GM18519 (cell line): ENCODE results near the gene SHB.

Experiments
- ATAC-seq: cut with Tn5 transposase; IDR thresholded peaks from one replicate; pipeline ENCODE4 v1.9.1; 2021; ENCODE audit warnings: mild to moderate bottlenecking, moderate library complexity; ENCODE audit not compliant: unreplicated experiment, low FRiP score

Gene SHB

DNA sequence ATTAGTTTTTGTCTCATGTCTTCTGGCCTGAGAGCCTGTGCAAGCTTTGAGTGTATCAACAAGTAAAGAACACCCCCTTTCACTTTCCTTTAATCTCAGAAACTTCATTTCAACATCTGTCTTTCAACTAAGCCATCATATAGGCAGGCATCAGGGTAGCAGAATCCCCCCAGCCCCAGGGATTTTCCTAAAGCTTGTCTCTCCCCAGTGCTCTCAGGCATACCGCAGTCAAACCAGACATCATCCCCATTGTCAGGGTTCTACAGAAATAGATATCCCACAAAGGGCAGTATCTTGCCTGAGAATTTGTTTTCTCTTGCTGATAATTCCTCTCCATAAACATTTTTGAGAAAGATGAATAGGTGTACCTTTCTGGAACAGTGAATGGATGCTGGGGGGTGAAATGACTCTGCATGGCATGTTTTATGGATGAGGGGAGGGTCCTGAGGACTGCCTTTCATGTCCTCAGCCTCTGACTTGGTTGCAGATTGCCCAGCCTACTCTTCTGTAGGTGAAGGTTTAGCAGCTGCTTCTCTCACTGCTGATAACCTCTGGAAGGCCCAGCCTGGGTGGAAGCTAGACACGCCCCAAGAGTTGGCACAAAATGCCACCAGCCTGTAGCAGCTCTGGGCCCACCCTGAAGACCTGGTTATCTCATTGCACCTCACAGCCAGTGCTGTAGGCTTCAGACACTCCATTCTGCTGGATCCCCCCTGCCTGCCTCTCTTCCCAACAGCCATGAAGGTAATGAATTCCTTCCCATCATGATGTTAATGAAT is 20.5 kb upstream of the SHB start:
- no peak for ATAC-seq

DNA sequence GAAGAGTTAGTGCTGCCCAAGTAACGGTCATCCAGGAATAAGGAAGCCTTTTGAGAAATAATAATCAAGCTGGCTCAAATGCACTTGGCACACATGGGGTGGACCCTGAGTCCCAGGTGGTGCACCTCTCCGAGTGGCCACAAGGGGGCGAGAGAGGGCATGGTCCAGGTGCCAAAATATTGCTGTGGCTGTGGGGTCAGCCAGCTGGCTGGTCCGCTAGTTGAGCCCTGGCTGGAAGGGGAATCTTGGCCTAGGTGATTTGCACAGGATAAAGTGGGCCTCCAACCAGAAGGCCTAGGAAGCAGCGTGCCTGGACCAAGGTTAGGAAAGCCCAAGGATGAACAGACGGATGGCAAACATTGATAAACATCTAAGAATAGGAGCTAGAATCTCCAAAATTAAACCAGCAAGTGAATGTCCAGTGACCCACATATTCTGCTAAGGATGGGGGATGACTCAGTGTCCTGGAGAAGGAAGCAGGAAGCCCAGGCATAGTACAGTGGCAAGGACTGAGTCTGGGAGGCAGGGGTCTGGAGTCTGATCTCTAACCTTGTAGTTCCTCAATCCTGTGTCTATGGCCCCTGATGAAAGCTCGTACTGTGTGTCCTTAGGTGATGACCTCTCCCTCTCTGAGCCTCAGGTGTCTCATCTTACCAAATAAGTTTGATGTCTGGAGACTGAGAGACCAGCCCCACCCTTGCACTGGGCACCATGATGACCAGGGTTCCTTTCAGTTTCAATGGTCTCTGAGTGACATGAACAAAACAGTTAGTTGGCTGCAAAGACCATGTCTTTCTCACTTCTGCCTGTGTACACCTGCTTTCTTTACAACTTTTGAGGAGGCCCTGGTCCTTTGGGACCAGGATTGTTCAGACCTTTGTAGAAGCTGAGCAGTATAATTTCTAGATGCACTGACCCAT is 19.2 kb upstream of the SHB start:
- ATAC-seq = no peak

- no peak for ATAC-seq
These were observed 17.5 kb upstream of the SHB start for GRCh38 chr9:38086496-38086895.

- no peak for ATAC-seq
These were observed 16.3 kb upstream of the SHB start for GRCh38 chr9:38085308-38085707.

GRCh38 chr9:38084556-38084880 is 15.5 kb upstream of the SHB start:
- no peak for ATAC-seq

DNA sequence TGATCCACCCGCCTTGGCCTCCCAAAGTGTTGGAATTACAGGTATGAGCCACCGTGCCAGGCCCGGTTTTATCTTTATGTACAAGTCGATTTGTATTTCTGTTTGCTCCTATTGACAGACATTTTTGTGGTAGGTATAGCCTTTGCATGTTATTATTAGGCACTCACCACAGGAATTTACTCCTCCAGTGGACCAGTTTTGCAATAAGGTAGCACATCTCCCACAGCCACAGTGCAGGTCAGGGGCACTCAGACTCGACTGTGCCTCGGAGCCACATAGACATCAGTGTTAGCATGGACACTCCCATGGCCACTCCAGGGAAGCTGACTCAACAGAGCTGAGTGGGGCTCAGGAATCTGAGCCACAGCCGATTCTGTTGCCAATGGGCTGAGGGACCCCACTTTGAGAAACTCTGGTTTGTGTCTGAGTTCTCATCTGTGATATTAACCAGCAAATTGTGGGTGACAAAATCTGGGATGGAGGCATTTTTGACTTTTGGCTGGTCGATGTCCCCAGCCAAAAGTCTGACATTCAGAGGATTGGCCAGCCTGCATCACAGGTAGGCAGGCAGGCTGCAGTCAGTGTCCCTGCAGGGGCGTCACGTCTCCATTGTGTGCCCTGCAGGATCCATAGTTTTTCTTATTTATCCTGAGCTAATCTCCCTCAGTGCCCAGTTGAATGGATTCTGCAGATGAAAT is 15.0 kb upstream of the SHB start:
- no peak for ATAC-seq

DNA sequence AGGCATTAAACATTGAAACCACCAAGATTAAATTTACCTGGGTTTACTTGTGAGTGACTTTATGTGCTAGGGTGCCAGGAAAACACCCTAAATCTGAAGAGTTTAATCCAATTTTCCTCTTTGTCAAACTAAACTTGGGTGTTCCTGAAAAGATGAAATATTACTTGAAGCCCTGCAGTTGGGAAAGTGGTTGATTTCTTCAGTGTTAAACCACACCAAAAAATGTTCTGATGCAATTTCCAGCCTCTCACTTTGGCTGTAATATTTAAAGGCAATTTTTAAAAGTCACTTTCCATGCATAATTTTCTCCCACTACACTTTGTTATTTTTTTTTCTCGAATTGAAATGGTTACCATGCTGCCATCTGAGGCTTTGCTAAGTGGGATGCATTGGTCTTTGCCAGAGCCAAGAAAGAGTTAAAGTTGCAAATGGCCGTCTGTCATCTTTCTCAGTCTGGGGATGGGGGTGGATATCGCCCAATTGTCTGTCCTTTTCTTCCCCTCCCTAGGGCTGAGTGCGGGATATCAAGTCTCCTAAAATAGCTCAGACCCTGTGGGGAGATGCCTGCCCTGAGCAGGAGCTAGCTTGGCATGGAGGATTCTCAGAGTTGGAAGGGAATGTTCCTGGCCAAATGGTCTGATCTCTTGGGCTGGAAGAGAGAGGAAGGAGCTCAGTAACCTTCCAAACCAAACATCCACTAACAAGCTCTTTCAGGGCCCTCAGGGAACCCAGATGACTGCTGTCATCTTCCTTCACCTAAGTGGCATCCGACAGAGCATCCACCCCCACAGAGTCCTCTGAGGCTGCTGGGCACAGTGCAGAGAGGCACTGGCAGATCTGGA is 13.6 kb upstream of the SHB start:
- no peak for ATAC-seq

DNA sequence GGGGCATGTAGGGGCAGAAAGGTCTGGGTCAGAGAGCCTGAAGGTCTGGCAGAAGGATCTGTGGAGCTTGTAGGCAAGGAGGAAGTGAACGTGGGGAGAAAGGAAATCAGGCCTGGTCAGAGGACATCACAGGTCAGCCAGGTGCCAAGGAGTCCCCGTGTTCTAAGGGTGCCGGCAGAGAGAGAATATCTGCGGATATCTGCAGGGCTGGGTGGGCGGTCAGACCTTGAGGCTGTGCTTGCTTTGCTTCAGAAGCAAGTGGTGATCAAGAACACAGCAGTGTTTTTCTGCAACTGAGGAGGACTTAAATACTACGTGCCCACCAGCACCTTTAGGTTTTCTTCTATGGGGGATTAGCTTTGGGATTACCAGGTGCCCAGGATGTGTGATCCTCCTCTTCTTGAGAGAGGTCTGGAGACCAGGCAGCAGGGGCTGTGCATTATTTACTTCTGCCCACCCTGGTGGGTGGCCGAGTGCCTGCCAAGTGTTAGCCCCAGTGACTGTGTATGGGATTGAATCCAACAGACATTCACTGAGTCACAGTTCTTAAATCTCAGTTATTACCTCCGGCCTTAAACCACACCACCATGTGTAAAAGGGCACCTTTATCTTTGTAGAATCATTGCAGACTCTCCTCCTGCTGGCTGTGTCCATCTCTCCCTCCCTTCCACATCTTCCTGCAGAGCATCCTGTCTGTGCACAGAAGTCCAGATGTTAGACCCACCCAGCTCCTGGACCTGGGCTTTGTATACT is 12.5 kb upstream of the SHB start:
- no peak for ATAC-seq

GRCh38 chr9:38079461-38080031 is 10.5 kb upstream of the SHB start:
- ATAC-seq = no peak

DNA sequence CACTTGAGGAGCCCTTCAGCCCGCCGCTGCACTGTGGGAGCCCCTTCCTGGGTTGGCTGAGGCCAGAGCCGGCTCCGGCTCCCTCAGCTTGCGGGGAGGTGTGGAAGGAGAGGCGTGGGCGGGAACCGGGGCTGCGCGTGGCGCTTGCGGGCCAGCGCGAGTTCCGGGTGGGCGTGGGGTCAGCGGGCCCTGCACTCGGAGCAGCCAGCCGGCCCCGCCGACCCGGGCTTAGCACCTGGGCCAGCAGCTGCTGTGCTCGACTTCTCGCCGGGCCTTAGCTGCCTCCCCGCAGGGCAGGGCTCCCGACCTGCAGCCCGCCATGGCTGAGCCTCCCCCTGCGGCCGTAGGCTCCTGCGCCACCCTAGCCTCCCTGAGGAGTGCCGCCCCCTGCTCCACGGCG is 6.2 kb upstream of the SHB start:
- no peak for ATAC-seq

- ATAC-seq = no peak
These were observed 5.5 kb upstream of the SHB start for GRCh38 chr9:38074441-38074961.

DNA sequence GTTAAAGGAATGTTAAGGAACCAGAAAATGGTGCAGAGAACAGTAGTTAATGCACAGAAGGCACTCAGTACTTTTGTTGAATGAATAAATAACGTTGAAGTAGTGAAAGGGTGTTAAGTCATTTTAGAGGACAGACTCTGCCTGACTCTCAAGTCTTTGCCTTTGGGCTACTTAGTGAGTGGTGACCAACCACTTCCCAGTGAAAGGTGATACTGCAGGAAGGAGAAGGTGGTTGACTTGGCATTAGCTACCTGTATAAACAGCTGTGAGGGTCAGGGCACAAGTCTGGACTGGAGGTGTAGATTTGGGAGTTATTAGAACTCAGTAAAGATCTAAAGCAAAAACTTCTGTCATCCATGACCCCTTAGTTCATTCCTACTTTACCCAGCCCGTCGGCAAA is 4.9 kb upstream of the SHB start:
- ATAC-seq = no peak

DNA sequence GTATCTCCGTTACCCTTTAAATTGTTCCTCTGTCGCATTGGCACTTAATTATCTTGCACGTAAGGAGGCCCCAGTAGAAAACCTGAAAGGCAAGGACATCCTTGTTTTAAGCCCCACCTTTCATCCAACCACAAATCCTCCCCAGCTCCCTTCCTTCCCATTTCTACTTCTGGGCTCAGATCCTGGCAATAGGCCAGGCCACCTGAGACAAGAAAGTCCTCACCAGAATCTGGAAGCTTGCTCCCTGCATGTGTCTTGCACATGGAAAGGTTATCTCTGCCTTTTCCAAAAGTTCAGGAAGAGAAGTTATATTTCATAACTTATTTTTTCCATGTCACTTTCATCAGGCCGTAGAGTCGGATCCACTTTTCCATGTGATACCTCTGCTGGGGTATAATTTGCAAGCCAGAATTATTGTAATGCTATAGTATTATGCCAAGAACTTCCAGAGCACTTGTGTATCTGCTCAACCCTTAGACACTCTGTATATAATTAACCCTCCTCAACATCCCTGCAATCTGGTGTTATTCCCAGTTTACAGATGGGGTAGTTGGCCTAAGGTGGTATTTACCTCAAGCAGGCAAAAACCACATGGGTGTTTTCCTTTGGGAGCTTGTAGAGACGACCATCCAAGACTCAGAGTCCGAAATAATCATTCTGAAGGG is 2.6 kb upstream of the SHB start:
- ATAC-seq = no peak

GRCh38 chr9:38067859-38068681 is 957 bp downstream of the SHB start:
- no peak for ATAC-seq

GRCh38 chr9:38066914-38067858 is 1.8 kb downstream of the SHB start:
- no peak for ATAC-seq

DNA sequence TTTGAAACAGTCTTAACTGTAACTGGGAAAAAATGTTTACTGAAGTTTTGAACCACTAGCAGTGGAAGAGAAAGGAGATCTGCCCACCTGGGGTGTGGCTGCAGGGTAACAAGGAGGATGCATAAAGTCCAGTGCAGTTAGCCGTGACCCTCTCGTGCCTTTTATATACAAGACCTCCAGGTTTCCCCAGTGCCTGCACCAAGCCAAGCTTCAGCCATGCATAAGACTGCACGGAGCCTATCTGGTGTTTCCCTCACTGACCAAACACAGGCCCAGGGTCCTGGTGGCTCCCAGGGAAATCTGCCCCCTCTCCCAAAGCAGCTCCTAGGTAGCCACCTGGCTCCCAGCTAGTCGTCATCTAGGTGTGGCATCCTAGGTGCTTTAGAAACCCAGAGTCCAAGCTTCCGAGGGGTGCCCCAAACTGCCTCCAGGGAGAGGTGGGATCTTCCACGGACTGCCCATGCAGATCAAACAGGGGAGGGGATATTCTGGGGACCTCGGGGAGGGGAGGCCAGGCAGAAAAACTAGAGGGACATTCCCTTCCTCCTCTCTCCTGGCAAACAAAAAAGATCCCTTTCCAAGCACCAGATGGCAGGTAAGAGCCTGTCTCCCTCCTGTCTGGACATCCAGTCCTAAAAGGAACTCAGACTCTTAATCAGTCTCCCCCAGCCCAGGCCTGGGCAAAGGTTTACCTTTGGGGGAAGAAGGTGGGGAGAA is 2.7 kb downstream of the SHB start:
- no peak for ATAC-seq
